ENCODE results near the gene SMIM5.

The SMIM5 gene

GRCh38 chr17:75604034-75604695 is 29.1 kb upstream of the SMIM5 start:
- no peak for DNase-seq

- no peak for DNase-seq
Observed at GRCh38 chr17:75605790-75606189, 27.4 kb upstream of the SMIM5 start.

GRCh38 chr17:75607086-75607485 is 26.1 kb upstream of the SMIM5 start:
- DNase-seq = no peak

DNA sequence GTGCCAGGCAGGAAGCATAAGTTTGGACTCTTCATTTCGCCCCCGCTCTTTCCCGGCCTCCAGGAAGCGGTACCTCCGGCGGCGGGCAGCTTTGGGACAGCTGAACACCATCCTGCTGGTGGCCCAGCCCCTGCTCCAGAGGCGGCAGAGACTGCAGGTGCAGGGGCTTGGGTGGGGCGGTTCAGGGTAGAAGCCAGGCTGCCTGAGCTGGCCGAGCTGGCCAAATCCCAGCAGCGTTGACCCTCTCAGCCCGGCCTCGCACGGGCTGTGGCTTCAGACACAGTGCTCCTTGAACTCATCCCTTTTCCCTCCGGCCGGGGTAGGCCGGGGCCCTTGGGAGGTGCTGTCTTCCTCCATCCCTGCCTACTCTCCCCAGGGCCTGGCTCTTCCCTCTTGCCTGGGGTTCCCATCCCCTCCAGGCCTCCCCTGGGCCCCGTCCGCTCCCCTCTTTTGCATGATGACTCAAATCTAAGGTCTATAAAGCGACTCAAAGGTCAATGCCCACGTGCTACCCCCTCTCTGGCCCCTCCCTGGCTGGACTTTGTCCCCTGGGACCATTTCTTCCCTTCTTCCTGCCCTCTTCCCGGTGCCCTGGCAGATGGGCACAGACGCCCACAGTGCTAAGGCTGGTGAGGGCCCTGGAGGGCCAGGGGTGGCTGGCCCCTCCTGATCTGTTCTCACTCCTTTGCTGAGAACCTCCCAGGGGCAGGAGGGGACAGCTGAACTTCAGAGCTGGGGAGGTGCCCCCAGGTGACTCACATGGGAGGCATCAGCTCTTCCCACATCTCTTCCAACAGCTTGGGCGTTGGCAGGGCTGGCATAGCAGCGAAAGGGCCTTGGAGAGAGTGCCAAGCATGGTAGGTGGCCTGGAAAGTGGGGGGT is 22.9 kb upstream of the SMIM5 start:
- no peak for DNase-seq

GRCh38 chr17:75611851-75612429 is 21.3 kb upstream of the SMIM5 start:
- no peak for DNase-seq

DNA sequence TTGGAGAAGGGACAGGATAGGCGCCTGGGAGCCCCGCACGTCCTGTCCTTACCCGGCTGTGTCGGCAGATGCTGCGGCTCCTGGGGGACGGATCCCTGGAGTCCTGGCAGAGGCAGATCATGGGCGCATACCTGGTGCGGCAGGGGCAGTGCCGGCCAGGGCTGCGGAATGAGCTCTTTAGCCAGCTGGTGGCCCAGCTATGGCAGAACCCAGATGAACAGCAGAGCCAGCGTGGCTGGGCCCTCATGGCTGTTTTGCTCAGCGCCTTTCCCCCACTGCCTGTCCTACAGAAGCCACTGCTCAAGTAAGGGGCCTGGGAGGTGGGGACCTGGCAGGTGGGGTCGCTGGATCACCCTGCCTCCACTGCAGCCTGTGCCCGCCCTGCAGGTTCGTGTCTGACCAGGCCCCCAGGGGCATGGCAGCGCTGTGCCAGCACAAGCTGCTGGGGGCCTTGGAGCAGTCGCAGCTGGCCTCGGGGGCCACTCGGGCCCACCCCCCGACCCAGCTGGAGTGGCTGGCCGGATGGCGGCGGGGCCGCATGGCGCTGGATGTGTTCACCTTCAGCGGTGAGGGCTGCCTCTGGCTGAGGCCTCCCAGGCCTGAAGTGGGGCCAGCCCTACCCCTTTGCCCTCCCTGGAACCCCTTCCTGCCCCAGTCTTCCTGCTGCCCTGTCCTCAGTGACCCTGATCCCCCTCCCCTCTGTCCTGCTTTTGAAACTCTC is 20.2 kb upstream of the SMIM5 start:
- no peak for DNase-seq

DNA sequence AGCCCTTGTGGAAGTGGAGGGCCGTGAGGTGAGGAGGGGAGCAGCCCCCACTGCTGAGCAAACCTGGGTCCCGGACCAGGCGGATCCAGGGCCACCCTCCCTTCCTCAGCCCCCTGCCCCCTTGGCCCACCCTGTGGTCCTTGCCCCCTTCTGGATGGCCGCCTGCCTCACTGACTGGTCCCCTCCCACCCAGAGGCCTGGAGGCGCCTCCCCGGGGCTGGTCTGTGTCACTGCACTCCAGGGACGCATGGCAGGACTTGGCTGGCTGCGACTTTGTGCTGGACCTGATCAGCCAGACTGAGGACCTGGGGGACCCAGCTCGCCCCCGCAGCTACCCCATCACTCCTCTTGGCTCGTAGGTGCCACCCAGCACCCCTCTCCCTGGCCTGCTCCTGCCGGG is 19.2 kb upstream of the SMIM5 start:
- DNase-seq = no peak

DNA sequence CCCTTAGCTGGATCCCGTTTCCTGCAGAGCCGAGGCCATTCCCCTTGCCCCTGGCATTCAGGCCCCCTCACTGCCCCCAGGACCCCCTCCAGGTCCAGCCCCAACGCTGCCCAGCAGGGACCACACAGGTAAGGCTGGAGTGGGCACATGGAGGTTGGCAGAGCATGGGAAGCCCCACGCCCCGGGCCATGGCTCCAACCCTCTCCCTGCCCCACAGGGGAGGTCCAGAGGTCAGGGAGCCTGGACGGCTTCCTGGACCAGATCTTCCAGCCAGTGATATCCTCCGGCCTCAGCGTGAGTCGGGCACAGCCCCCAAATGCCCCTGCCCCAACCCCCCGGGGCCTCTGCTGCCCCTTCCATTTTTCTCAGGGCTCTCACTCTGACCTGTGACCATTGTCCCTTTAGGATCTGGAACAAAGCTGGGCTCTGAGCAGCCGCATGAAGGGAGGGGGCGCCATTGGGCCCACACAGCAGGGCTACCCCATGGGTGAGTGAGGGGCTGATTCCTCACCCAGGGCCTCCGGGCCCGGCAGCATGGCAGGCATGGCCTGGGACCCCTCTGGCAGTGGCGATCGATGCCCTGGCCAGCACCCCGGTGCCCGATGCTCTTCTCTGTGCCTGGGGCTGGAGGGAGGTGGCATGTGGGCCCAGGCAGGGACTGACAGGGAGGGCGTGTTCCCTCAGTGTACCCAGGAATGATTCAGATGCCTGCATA is 18.5 kb upstream of the SMIM5 start:
- no peak for DNase-seq

DNA sequence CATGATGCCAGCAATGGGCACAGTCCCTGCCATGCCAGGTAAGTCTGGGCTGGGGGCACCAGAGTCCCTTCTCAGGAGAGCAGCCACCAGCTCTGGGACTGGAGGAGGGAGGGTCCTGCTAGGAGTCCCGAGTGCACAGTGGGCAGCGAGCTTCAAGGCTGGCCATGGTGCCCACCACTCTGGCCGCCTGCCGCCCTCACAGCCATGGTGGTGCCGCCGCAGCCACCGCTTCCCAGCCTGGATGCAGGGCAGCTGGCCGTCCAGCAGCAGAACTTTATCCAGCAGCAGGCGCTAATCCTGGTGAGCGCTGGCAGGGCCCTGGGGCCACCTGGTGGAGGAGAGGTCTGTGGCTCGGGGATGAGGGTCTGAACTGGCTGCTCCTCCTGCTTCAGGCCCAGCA is 17.9 kb upstream of the SMIM5 start:
- no peak for DNase-seq

- DNase-seq = no peak
Observed at GRCh38 chr17:75616521-75617122, 16.6 kb upstream of the SMIM5 start.

DNA sequence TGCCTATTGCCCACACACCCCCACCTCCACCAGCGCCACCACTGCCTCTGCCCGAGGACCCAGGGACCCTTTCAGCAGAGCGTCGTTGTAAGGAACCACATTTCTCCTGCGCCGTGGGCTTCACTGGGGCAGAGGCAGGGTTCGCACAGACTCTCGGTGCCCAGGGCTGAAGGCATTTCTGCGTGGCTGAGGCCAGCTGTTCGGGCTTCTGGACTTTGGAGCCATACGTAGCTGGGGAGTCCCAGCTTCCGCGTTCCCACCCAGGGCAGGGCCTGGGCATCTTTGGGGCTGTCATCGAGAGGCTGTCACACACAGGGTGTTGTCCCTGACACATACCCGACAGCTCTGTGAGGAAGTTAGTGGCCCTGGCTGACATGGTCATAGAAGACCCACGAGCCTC is 16.0 kb upstream of the SMIM5 start:
- DNase-seq = no peak

- DNase-seq = no peak
Observed at GRCh38 chr17:75617675-75618074, 15.6 kb upstream of the SMIM5 start.

GRCh38 chr17:75619506-75620431 is 13.5 kb upstream of the SMIM5 start:
- DNase-seq = no peak

DNA sequence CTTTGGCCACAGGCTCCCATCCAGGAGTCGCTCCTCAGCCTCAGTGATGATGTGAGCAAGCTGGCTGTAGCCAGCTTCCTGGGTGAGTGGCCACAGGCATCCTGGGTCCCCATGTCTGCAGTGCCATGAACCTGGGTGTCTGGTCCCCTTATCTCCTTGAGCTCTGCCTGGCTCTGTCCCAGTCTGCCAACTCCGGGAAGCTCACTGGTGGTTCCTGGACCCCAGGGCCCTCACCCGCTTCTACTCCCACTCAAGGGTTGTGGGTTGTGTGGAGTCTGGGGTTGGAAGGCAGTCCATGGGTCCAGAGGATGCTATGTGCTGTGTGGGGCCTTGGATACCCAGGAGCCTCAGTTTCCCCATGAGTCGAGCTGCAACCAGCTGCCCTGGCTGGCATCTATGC is 11.7 kb upstream of the SMIM5 start:
- DNase-seq = no peak

- DNase-seq = no peak
Observed at GRCh38 chr17:75622076-75622475, 11.2 kb upstream of the SMIM5 start.

DNA sequence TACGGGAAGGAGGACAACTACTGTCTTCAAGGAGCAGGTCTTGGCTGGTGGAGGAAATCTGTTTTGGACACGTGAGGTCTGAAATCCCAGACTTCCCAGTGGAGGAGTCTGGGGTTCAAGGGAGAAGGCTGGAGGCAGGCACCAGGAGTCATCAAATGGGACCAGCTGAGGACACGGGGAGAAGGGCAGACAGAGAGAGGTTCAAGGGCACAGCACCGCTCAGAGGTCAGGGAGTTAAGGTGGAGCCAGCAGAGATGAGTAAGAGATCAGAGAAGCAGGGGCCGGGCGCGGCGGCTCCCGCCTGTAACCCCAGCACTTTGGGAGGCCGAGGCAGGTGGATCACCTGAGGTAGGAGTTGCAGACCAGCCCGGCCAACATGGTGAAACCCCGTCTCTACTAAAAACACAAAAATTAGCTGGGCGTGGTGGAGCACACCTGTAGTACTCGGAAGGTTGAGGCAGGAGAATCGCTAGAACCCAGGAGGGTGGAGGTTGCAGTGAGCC is 10.4 kb upstream of the SMIM5 start:
- no peak for DNase-seq

DNA sequence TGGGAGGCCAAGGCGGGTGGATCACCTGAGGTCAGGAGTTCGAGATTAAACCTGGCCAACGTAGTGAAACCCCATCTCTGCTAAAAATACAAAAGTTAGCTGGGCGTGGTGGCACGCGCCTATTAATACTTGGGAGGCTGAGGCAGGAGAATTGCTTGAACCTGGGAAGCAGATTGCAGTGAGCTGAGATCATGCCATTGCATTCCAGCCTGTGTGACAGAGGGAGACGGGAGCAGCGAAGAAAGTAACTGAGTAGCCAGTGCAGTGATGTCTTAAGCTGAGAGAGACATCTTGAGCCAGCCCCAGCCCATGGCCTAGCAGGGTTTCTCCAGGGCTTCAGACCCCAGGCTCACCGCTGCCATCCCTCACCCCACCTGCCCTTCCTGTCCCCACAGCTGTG is 9.8 kb upstream of the SMIM5 start:
- no peak for DNase-seq

- DNase-seq = no peak
Observed at GRCh38 chr17:75624021-75624420, 9.2 kb upstream of the SMIM5 start.

DNA sequence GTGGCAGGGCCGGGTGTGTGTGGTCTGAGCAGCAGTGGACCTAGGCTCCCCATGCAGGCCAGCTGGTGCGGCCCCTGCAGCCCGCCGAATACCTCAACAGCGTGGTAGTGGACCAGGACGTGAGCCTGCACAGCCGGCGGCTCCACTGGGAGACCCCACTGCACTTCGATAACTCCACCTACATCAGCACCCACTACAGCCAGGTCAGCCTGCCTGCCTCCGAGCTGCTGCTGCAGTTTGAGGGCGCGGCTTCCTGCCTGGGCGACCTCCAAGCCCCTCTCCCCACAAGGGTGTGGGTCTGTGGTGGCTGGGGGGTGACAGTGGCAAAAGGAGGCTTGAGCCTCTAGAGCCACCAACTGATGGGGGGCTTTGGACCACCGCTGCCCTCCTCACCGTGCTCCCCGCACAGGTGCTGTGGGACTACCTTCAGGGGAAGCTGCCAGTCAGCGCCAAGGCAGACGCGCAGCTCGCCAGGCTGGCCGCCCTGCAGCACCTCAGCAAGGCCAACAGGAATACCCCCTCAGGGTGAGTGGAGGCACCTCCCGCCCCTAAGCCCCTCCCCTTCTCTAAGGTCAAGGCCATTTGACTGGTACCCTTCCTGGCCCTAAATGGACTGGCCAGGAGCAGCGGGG is 8.4 kb upstream of the SMIM5 start:
- no peak for DNase-seq

DNA sequence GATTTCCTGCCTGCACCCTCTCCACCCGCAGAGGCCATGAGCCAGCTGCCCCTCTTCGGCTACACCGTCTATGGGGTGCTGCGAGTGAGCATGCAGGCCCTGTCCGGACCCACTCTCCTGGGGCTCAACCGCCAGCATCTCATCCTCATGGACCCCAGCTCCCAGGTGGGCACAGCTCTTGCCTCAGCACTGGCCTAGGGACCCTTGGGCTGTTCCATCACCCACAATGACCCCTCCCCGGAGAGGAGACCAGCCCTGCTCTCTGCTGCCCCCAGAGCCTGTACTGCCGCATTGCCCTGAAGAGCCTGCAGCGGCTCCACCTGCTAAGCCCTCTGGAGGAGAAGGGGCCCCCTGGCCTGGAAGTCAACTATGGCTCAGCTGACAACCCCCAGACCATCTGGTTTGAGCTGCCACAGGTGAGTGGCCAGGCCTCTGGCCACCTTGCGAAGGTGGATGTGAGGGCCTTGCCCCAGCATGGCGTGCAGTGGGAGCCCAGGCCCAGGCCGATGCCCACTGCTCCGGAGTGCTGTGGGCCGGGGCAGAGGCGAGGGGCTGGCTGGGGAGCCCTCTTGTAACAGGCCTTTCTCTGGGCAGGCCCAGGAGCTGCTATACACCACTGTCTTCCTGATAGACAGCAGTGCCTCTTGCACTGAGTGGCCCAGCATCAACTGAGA is 7.3 kb upstream of the SMIM5 start:
- peak; percentile 37 for DNase-seq
